HCT116 (cell line): ENCODE data around the gene TBC1D19.

Source experiments
- CTCF ChIP-seq, 3 experiments: fragments of 200-600 bp in 1 of 3; sonication (generic) in 1 of 3; IDR thresholded peaks in 2 of 3; conservative IDR thresholded peaks in 1 of 3; 2 replicates each; pipeline ENCODE4 v1.5.1; 2012 to 2017; ENCODE audit warnings: low read depth in 2 of 3, low read length in 2 of 3, antibody characterized with exemption in 1 of 3, borderline replicate concordance in 1 of 3, control low read depth in 1 of 3, mild to moderate bottlenecking in 1 of 3, mixed read lengths in 1 of 3, mixed run types in 1 of 3, moderate library complexity in 1 of 3; ENCODE audit not compliant: insufficient read depth in 1 of 3
- EZH2 ChIP-seq: fragments of 200-600 bp; sonication (generic); IDR thresholded peaks from 2 replicates; pipeline ENCODE4 v1.6.1; 2017; ENCODE audit warnings: antibody characterized with exemption, mixed run types
- JUND ChIP-seq: IDR thresholded peaks from 2 replicates; pipeline ENCODE4 v1.6.1; 2012
- POLR2A ChIP-seq: IDR thresholded peaks from 2 replicates; pipeline ENCODE4 v1.7.0; 2011; ENCODE audit warnings: borderline replicate concordance; ENCODE audit not compliant: insufficient read depth, insufficient read length; ENCODE audit errors: extremely low read depth
- POLR2AphosphoS5 ChIP-seq: IDR thresholded peaks from 2 replicates; pipeline ENCODE4 v1.6.1; 2011; ENCODE audit warnings: mild to moderate bottlenecking, low read depth, low read length, moderate library complexity
- REST ChIP-seq: IDR thresholded peaks from 2 replicates; pipeline ENCODE4 v1.6.1; 2012; ENCODE audit warnings: low read depth
- SIN3A ChIP-seq: IDR thresholded peaks from 2 replicates; pipeline ENCODE4 v1.6.1; 2012; ENCODE audit warnings: low read depth
- SP1 ChIP-seq: IDR thresholded peaks from 2 replicates; pipeline ENCODE4 v1.6.1; 2012; ENCODE audit warnings: low read depth
- SRF ChIP-seq: IDR thresholded peaks from 2 replicates; pipeline ENCODE4 v1.6.1; 2012; ENCODE audit warnings: low read depth
- YY1 ChIP-seq: IDR thresholded peaks from 2 replicates; pipeline ENCODE4 v1.6.1; 2011; ENCODE audit warnings: low read length, low read depth, moderate library complexity, mild to moderate bottlenecking; ENCODE audit not compliant: insufficient replicate concordance; ENCODE audit errors: extremely low read depth
- ZFX ChIP-seq: fragments of 450-650 bp; IDR thresholded peaks from 2 replicates; pipeline ENCODE4 v1.6.1; 2017
- ZNF274 ChIP-seq: fragments of 200-500 bp; sonication (Bioruptor generic); IDR thresholded peaks from 2 replicates; pipeline ENCODE4 v1.6.1; 2014; ENCODE audit warnings: mild to moderate bottlenecking, low read depth, low read length, inconsistent platforms

GRCh38 chr4:26741491-26741871 is 157.6 kb downstream of the TBC1D19 start:
- TF ChIP-seq CTCF (IDR thresholded peaks at IDR 0.05 in 2 of 3, conservative IDR thresholded peaks at IDR 0.05 in 1 of 3; ENCODE audit: borderline replicate concordance in 1 of 3, insufficient read depth in 1 of 3, low read depth in 2 of 3, low read length in 2 of 3) (no peak), EZH2 (no peak), SIN3A (no peak), POLR2A (no peak), YY1 (no peak), ZNF274 (no peak), POLR2AphosphoS5 (no peak), SRF (no peak), ZFX (no peak), REST (no peak), JUND (no peak), SP1 (no peak)
